HCT116 (cell line): ENCODE measurements around the gene SEMA7A. TPM values are rescaled to one million over a fixed set of nuclear protein-coding genes. Genes with fewer than 3 reads are reported as not detected.

Experiments
- ATAC-seq: fragments of 200-7000 bp; cut with Tn5 transposase; 2 replicates; pipeline ENCODE4 v1.9.1; 2020; ENCODE audit warnings: mild to moderate bottlenecking, moderate library complexity
- BruUV-seq: library from RNA; stranded (reverse); fragments of 400-500 nt; replicated peaks from 2 replicates; lab custom pipeline; 2021; lab: Mats Ljungman, UMichigan
- CTCF ChIA-PET: fragments of 300-600 bp; sonication (Branson Sonifier 250); formaldehyde crosslinking; loops from one replicate; lab custom pipeline; 2021; ENCODE audit warnings: antibody characterized with exemption; lab: Charles Lee
- POLR2A ChIA-PET: fragments of 300-600, 350-600 bp; sonication (Branson Sonifier 250); formaldehyde crosslinking; loops from one replicate; lab custom pipeline; 2021; ENCODE audit warnings: antibody characterized with exemption; lab: Charles Lee
- RAD21 ChIA-PET, 2 experiments: fragments of 300-600 bp; sonication (Branson Sonifier 250); formaldehyde crosslinking; loops; one replicate each; lab custom pipeline; 2023; ENCODE audit warnings: low total read pairs in 2 of 2; ENCODE audit not compliant: uncharacterized antibody in 2 of 2, unreplicated experiment in 2 of 2, low non-redundant PET in 1 of 2; lab: Charles Lee
- DNase-seq: peaks from one replicate; pipeline ENCODE4 v3.0.0-alpha.2; 2010; ENCODE audit warnings: low read depth, low spot score
- H2AFZ ChIP-seq: fragments of 200-600 bp; shearing (Covaris generic), sonication (generic); 2 replicates; pipeline ENCODE4 v1.6.1; 2017; ENCODE audit warnings: low read depth, mixed run types, mixed read lengths, antibody characterized with exemption, low read length; ENCODE audit not compliant: poor library complexity, severe bottlenecking
- H3K27ac ChIP-seq: 2 replicates; pipeline ENCODE4 v1.5.1; 2012; ENCODE audit warnings: low read depth, low read length
- H3K27me3 ChIP-seq: fragments of 200-600 bp; sonication (generic); 2 replicates; pipeline ENCODE4 v1.6.1; 2016; ENCODE audit warnings: mixed run types, low read length, mixed read lengths; ENCODE audit not compliant: insufficient read depth
- H3K36me3 ChIP-seq, 2 experiments: fragments of 200-500 bp in 1 of 2; fragments of 200-600 bp in 1 of 2; sonication (Bioruptor generic) in 1 of 2; sonication (generic) in 1 of 2; 2 replicates each; pipeline versions ENCODE4 v1.5.1 to v1.6.1; 2014 to 2016; ENCODE audit warnings: low read length in 2 of 2, inconsistent platforms in 1 of 2, mixed read lengths in 1 of 2, mixed run types in 1 of 2; ENCODE audit not compliant: insufficient read depth in 2 of 2, control insufficient read depth in 1 of 2
- H3K4me1 ChIP-seq, 2 experiments: fragments of 200-600 bp in 1 of 2; sonication (generic) in 1 of 2; 2 replicates each; pipeline versions ENCODE4 v1.5.1 to v1.6.1; 2012 to 2017; ENCODE audit warnings: low read length in 2 of 2, inconsistent platforms in 1 of 2, mild to moderate bottlenecking in 1 of 2, mixed read lengths in 1 of 2, mixed run types in 1 of 2, moderate library complexity in 1 of 2; ENCODE audit not compliant: insufficient read depth in 2 of 2, control insufficient read depth in 1 of 2
- H3K4me2 ChIP-seq: fragments of 200-600 bp; sonication (generic); 2 replicates; pipeline ENCODE4 v1.6.1; 2017; ENCODE audit warnings: mixed run types, low read length, mixed read lengths
- H3K4me3 ChIP-seq, 2 experiments: fragments of 200-600 bp in 1 of 2; sonication (generic) in 1 of 2; replicated peaks in 1 of 2; 2 replicates each; pipeline ENCODE4 v1.5.1; 2011 to 2016; ENCODE audit warnings: low read length in 2 of 2, control low read depth in 1 of 2, low read depth in 1 of 2, mild to moderate bottlenecking in 1 of 2, mixed read lengths in 1 of 2, mixed run types in 1 of 2
- H3K79me2 ChIP-seq: fragments of 200-600 bp; sonication (generic); 2 replicates; pipeline ENCODE4 v1.6.1; 2017; ENCODE audit warnings: mild to moderate bottlenecking, mixed run types, low read length, moderate library complexity, mixed read lengths; ENCODE audit not compliant: insufficient read depth
- H3K9ac ChIP-seq: fragments of 200-600 bp; sonication (generic); 2 replicates; pipeline ENCODE4 v1.6.1; 2016; ENCODE audit warnings: low read length, mixed read lengths
- H3K9me2 ChIP-seq: fragments of 200-600 bp; sonication (generic), shearing (Covaris generic); 2 replicates; pipeline ENCODE4 v1.6.1; 2017; ENCODE audit warnings: mixed run types, mild to moderate bottlenecking, moderate library complexity; ENCODE audit not compliant: insufficient read depth
- H3K9me3 ChIP-seq, 2 experiments: fragments of 200-500 bp in 1 of 2; fragments of 200-600 bp in 1 of 2; sonication (Bioruptor generic) in 1 of 2; sonication (generic) in 1 of 2; 2 replicates each; pipeline ENCODE4 v1.6.1; 2014 to 2017; ENCODE audit warnings: low read length in 2 of 2, mixed read lengths in 2 of 2, inconsistent platforms in 1 of 2, low read depth in 1 of 2, mild to moderate bottlenecking in 1 of 2, mixed run types in 1 of 2, moderate library complexity in 1 of 2; ENCODE audit not compliant: control insufficient read depth in 1 of 2, insufficient read depth in 1 of 2
- H4K20me1 ChIP-seq: fragments of 200-600 bp; sonication (generic), shearing (Covaris generic); 2 replicates; pipeline ENCODE4 v1.6.1; 2017; ENCODE audit warnings: mixed run types, mild to moderate bottlenecking, moderate library complexity; ENCODE audit not compliant: insufficient read depth
- CEBPB ChIP-seq: IDR thresholded peaks from 2 replicates; pipeline ENCODE4 v1.6.1; 2012; ENCODE audit warnings: low read depth
- EGR1 ChIP-seq: IDR thresholded peaks from 2 replicates; pipeline ENCODE4 v1.6.1; 2012; ENCODE audit warnings: low read depth
- ELF1 ChIP-seq: IDR thresholded peaks from 2 replicates; pipeline ENCODE4 v1.6.1; 2012; ENCODE audit warnings: low read depth, borderline replicate concordance
- EZH2 ChIP-seq: fragments of 200-600 bp; sonication (generic); IDR thresholded peaks from 2 replicates; pipeline ENCODE4 v1.6.1; 2017; ENCODE audit warnings: antibody characterized with exemption, mixed run types
- POLR2A ChIP-seq: IDR thresholded peaks from 2 replicates; pipeline ENCODE4 v1.7.0; 2011; ENCODE audit warnings: borderline replicate concordance; ENCODE audit not compliant: insufficient read depth, insufficient read length; ENCODE audit errors: extremely low read depth
- RAD21 ChIP-seq: IDR thresholded peaks from 2 replicates; pipeline ENCODE4 v1.6.1; 2012; ENCODE audit warnings: low read depth, mild to moderate bottlenecking
- SP1 ChIP-seq: IDR thresholded peaks from 2 replicates; pipeline ENCODE4 v1.6.1; 2012; ENCODE audit warnings: low read depth
- SRF ChIP-seq: IDR thresholded peaks from 2 replicates; pipeline ENCODE4 v1.6.1; 2012; ENCODE audit warnings: low read depth
- ZFX ChIP-seq: fragments of 450-650 bp; IDR thresholded peaks from 2 replicates; pipeline ENCODE4 v1.6.1; 2017
- intact Hi-C: fragments of 100-400 bp; cut with micrococcal nuclease; formaldehyde crosslinking; loops from 2 replicates; pipeline ENCODE4 v1.10.0; 2022
- total RNA-seq: library from RNA; stranded (reverse); gene quantifications from one replicate; pipeline ENCODE4 v1.2.1, GENCODE V29; 2021; ENCODE audit not compliant: unreplicated experiment
- TF ChIP-seq, protein P1 (sequence below): IDR thresholded peaks from 2 replicates; pipeline ENCODE4 v1.6.1; 2012
- TF ChIP-seq, protein P2 (sequence below): IDR thresholded peaks from 2 replicates; pipeline ENCODE4 v1.6.1; 2012
- TF ChIP-seq, protein P3 (sequence below): IDR thresholded peaks from 2 replicates; pipeline ENCODE4 v1.6.1; 2011; ENCODE audit warnings: mild to moderate bottlenecking, low read length, moderate library complexity; ENCODE audit not compliant: insufficient replicate concordance; ENCODE audit errors: extremely low read depth
- TF ChIP-seq, protein P4 (sequence below): IDR thresholded peaks from 2 replicates; pipeline ENCODE4 v1.6.1; 2012; ENCODE audit warnings: low read depth
- TF ChIP-seq, protein P5 (sequence below), 3 experiments: fragments of 200-600 bp in 1 of 3; sonication (generic) in 1 of 3; IDR thresholded peaks in 2 of 3; conservative IDR thresholded peaks in 1 of 3; 2 replicates each; pipeline ENCODE4 v1.5.1; 2012 to 2017; ENCODE audit warnings: low read depth in 2 of 3, low read length in 2 of 3, antibody characterized with exemption in 1 of 3, borderline replicate concordance in 1 of 3, control low read depth in 1 of 3, mild to moderate bottlenecking in 1 of 3, mixed read lengths in 1 of 3, mixed run types in 1 of 3, moderate library complexity in 1 of 3; ENCODE audit not compliant: insufficient read depth in 1 of 3

Gene SEMA7A
- total RNA-seq, 1 experiment from 2014 or later: 13.8 TPM

DNA sequence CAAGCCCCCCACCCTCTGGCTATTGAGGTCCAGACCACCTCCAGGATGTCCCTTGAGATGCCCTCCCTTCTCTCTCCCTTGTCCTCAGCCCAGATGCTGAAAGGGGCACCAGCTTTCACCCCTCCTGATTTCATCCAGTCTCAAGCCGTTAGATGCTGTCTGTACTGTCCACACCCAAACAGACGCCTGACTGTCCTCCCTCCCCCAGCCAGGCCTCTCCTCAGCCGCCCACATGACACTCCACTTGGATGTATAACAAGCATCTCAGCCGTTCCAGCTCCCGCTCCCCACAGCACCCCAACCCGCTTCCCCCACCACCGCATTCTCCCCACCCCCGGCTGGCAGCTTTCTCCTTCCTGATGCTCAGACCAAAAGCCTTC, 41.3 kb downstream of the SEMA7A start:
- no peak for TF ChIP-seq EZH2
- TF ChIP-seq, protein P1, sequence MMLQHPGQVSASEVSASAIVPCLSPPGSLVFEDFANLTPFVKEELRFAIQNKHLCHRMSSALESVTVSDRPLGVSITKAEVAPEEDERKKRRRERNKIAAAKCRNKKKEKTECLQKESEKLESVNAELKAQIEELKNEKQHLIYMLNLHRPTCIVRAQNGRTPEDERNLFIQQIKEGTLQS: no peak
- TF ChIP-seq CEBPB: no peak
- no peak for TF ChIP-seq ZFX
- TF ChIP-seq, protein P2, sequence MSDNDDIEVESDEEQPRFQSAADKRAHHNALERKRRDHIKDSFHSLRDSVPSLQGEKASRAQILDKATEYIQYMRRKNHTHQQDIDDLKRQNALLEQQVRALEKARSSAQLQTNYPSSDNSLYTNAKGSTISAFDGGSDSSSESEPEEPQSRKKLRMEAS: no peak
- no peak for TF ChIP-seq RAD21
- no peak for TF ChIP-seq EGR1
- TF ChIP-seq, protein P3, sequence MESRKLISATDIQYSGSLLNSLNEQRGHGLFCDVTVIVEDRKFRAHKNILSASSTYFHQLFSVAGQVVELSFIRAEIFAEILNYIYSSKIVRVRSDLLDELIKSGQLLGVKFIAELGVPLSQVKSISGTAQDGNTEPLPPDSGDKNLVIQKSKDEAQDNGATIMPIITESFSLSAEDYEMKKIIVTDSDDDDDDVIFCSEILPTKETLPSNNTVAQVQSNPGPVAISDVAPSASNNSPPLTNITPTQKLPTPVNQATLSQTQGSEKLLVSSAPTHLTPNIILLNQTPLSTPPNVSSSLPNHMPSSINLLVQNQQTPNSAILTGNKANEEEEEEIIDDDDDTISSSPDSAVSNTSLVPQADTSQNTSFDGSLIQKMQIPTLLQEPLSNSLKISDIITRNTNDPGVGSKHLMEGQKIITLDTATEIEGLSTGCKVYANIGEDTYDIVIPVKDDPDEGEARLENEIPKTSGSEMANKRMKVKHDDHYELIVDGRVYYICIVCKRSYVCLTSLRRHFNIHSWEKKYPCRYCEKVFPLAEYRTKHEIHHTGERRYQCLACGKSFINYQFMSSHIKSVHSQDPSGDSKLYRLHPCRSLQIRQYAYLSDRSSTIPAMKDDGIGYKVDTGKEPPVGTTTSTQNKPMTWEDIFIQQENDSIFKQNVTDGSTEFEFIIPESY: no peak
- no peak for TF ChIP-seq ELF1
- TF ChIP-seq SP1: no peak
- TF ChIP-seq SRF: no peak
- TF ChIP-seq, protein P4, sequence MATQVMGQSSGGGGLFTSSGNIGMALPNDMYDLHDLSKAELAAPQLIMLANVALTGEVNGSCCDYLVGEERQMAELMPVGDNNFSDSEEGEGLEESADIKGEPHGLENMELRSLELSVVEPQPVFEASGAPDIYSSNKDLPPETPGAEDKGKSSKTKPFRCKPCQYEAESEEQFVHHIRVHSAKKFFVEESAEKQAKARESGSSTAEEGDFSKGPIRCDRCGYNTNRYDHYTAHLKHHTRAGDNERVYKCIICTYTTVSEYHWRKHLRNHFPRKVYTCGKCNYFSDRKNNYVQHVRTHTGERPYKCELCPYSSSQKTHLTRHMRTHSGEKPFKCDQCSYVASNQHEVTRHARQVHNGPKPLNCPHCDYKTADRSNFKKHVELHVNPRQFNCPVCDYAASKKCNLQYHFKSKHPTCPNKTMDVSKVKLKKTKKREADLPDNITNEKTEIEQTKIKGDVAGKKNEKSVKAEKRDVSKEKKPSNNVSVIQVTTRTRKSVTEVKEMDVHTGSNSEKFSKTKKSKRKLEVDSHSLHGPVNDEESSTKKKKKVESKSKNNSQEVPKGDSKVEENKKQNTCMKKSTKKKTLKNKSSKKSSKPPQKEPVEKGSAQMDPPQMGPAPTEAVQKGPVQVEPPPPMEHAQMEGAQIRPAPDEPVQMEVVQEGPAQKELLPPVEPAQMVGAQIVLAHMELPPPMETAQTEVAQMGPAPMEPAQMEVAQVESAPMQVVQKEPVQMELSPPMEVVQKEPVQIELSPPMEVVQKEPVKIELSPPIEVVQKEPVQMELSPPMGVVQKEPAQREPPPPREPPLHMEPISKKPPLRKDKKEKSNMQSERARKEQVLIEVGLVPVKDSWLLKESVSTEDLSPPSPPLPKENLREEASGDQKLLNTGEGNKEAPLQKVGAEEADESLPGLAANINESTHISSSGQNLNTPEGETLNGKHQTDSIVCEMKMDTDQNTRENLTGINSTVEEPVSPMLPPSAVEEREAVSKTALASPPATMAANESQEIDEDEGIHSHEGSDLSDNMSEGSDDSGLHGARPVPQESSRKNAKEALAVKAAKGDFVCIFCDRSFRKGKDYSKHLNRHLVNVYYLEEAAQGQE: no peak
- TF ChIP-seq, protein P5, sequence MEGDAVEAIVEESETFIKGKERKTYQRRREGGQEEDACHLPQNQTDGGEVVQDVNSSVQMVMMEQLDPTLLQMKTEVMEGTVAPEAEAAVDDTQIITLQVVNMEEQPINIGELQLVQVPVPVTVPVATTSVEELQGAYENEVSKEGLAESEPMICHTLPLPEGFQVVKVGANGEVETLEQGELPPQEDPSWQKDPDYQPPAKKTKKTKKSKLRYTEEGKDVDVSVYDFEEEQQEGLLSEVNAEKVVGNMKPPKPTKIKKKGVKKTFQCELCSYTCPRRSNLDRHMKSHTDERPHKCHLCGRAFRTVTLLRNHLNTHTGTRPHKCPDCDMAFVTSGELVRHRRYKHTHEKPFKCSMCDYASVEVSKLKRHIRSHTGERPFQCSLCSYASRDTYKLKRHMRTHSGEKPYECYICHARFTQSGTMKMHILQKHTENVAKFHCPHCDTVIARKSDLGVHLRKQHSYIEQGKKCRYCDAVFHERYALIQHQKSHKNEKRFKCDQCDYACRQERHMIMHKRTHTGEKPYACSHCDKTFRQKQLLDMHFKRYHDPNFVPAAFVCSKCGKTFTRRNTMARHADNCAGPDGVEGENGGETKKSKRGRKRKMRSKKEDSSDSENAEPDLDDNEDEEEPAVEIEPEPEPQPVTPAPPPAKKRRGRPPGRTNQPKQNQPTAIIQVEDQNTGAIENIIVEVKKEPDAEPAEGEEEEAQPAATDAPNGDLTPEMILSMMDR (IDR thresholded peaks at IDR 0.05 in 2 of 3, conservative IDR thresholded peaks at IDR 0.05 in 1 of 3; ENCODE audit: borderline replicate concordance in 1 of 3, insufficient read depth in 1 of 3, low read depth in 2 of 3, low read length in 2 of 3): no peak
- no peak for TF ChIP-seq POLR2A
- no peak overlapping the region for H3K4me2 ChIP-seq
- intact Hi-C loops: no loop called here
- RAD21 ChIA-PET: no interaction called here
- no peaks in the 10 kb centered on the region for H3K36me3 ChIP-seq
- BruUV-seq: no TSS peak
- no peak overlapping the region for H3K9ac ChIP-seq
- CTCF ChIA-PET: no interaction called here
- H3K4me1 ChIP-seq: peaks cover 32 to 94% of the 10 kb centered on the region in 2 experiments
- DNase-seq (no peak), ATAC-seq (no peak)
- no peaks in the 10 kb centered on the region for H4K20me1 ChIP-seq
- no peak overlapping the region for H3K4me3 ChIP-seq
- H3K9me3 ChIP-seq: no peaks in the 10 kb centered on the region
- no peaks in the 10 kb centered on the region for H3K79me2 ChIP-seq
- H2AFZ ChIP-seq: no peak overlapping the region
- POLR2A ChIA-PET: no interaction called here
- H3K9me2 ChIP-seq: no peaks in the 10 kb centered on the region
- H3K27ac ChIP-seq: no peak overlapping the region
- no peaks in the 10 kb centered on the region for H3K27me3 ChIP-seq
